Lower lobe of right lung (tissue), 2 donors: ENCODE data around the gene C1S. TPM values are rescaled to one million over a fixed set of nuclear protein-coding genes. Genes with fewer than 3 reads are reported as not detected.

Experiments used
- ATAC-seq, 2 donors: fragments of 200-7000 bp; cut with Tn5 transposase; one replicate each; pipeline ENCODE4 v1.9.1; 2020 to 2022; ENCODE audit warnings: mild to moderate bottlenecking in 2 of 2, moderate library complexity in 2 of 2
- DNase-seq: peaks from one replicate; pipeline ENCODE4 v3.0.0-alpha.2; 2020
- H3K27ac ChIP-seq: fragments of 200-600 bp; one replicate; pipeline ENCODE4 v1.8.0; 2022
- H3K27me3 ChIP-seq: fragments of 200-600 bp; one replicate; pipeline ENCODE4 v1.8.0; 2022; ENCODE audit warnings: low read depth
- H3K36me3 ChIP-seq: fragments of 200-600 bp; one replicate; pipeline ENCODE4 v1.8.0; 2022; ENCODE audit warnings: mild to moderate bottlenecking
- H3K4me1 ChIP-seq: fragments of 200-600 bp; one replicate; pipeline ENCODE4 v1.8.0; 2022
- H3K4me3 ChIP-seq: fragments of 200-600 bp; one replicate; pipeline ENCODE4 v1.8.0; 2022; ENCODE audit warnings: mild to moderate bottlenecking
- H3K9me3 ChIP-seq: fragments of 200-600 bp; one replicate; pipeline ENCODE4 v1.8.0; 2022
- CTCF ChIP-seq: fragments of 200-600 bp; IDR thresholded peaks from one replicate; pipeline ENCODE4 v1.8.0; 2022; ENCODE audit warnings: antibody characterized with exemption, mild to moderate bottlenecking
- intact Hi-C: fragments of 100-400 bp; cut with DNase I; formaldehyde crosslinking; loops from one replicate; pipeline ENCODE4 v1.11.0; 2022
- total RNA-seq: library from RNA; stranded (reverse); fragmentation: NEBNext Ultra II Directional; extraction: Animal tissue kit (Norgen Biotek cat#: 25700); gene quantifications from one replicate; pipeline ENCODE4 v1.2.1, GENCODE V29; 2021
- donor health status: DM: no; HTN: yes; CAD: no; lungs with severe emphysema.

C1S gene
- total RNA-seq, 1 donor from 2014 or later, result 280 TPM

DNA sequence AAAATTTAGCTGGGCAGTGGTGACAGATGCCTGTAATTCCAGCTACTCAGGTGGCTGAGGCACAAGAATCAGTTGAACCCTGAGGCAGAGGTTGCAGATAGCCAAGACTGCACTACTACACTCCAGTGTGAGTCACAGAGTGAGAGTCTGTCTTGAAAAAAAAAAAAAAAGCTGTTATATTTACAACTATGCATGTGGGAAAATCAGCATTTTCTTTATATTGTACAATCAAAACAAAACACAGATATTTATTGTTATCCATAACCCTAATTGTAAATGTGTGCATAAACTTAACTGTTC is 19.3 kb downstream of the C1S start:
- ATAC-seq (peak; percentile 30 to 48), DNase-seq (no peak)
- H3K36me3 ChIP-seq, result peaks cover 25% of the 10 kb centered on the region
- intact Hi-C loops, result no loop called here
- H3K4me1 ChIP-seq, result peaks cover 9% of the 10 kb centered on the region
- no peaks in the 10 kb centered on the region for H3K9me3 ChIP-seq
- no peak for TF ChIP-seq CTCF
- no peak overlapping the region for H3K4me3 ChIP-seq
- H3K27ac ChIP-seq, result peak overlapping the region; percentile 73
- H3K27me3 ChIP-seq, result no peaks in the 10 kb centered on the region

DNA sequence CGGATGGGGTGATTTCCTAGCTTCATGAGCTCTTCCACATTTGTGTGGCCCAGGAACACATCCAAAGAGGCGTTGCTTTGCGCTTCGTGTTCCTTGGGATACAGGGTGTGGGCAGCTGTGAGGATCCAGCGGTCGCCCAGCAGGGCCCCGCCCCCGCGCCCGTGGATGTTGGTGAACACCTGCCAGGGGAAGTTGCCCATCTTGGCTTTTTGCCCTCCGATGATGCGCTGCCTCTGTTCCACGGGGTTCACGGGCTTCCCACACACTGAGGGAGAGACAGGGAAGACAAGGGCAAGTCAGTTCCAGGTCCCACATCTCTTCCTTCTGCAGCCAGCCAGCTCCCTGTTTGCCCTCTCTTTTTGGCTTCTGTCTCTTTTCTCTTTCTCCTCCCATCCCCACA is 20.5 kb downstream of the C1S start:
- no peak for DNase-seq

DNA sequence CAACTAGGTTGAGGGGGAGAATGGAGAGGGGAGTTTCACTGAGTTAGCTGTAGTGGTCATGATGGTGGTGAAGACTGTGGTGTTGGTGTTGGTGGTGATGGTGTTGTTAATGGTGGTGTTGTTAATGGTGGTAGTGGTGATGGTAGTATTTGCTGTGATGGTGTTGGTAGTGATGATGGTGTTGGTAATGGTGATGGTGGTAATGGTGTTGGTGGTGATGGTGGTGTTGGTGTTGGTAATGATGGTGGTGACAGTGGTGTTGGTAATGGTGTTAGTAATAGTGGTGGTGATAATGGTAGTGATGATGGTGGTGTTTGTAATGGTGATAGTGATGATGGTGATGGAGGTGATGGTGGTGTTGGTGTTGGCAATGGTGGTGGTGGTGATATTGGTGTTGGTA is 22.6 kb downstream of the C1S start:
- no peak for ATAC-seq
- no peak for TF ChIP-seq CTCF
- Histone ChIP-seq H3K27ac (no peak overlapping the region), H3K4me3 (no peak overlapping the region), H3K4me1 (peaks cover 9% of the 10 kb centered on the region), H3K9me3 (no peaks in the 10 kb centered on the region), H3K27me3 (no peaks in the 10 kb centered on the region), H3K36me3 (peaks cover 38% of the 10 kb centered on the region)
- intact Hi-C loops, result no loop called here
- no peak for DNase-seq

More for the DNA sequence above, 20.5 kb downstream of the C1S start:
- no peaks in the 10 kb centered on the region for H3K9me3 ChIP-seq
- no peak for TF ChIP-seq CTCF
- peak in 1 of 2 donors; percentile 13 for ATAC-seq
- H3K4me1 ChIP-seq, result peaks cover 9% of the 10 kb centered on the region
- intact Hi-C loops, result no loop called here
- H3K4me3 ChIP-seq, result no peak overlapping the region
- H3K36me3 ChIP-seq, result peaks cover 25% of the 10 kb centered on the region
- no peak overlapping the region for H3K27ac ChIP-seq
- no peaks in the 10 kb centered on the region for H3K27me3 ChIP-seq

- no peak for DNase-seq
Observed at GRCh38 chr12:7089196-7089871, 28.8 kb downstream of the C1S start.

GRCh38 chr12:7090222-7090998 is 29.9 kb downstream of the C1S start:
- Histone ChIP-seq H3K4me3 (peak overlapping the region; percentile 65), H3K27ac (peak overlapping the region; percentile 78), H3K36me3 (peaks cover 25% of the 10 kb centered on the region), H3K9me3 (no peaks in the 10 kb centered on the region), H3K4me1 (peaks cover 7% of the 10 kb centered on the region), H3K27me3 (no peaks in the 10 kb centered on the region)
- no peak for DNase-seq
- ATAC-seq, result no peak
- TF ChIP-seq CTCF, result no peak
- intact Hi-C loops, result no loop called here

More at GRCh38 chr12:7089196-7089871, 28.8 kb downstream of the C1S start:
- Histone ChIP-seq H3K36me3 (peaks cover 25% of the 10 kb centered on the region), H3K4me1 (peaks cover 7% of the 10 kb centered on the region), H3K9me3 (no peaks in the 10 kb centered on the region), H3K27me3 (no peaks in the 10 kb centered on the region), H3K4me3 (peak overlapping the region; percentile 65), H3K27ac (peak overlapping the region; percentile 78)
- no peak for TF ChIP-seq CTCF
- no peak for ATAC-seq
- intact Hi-C loops, result no loop called here
